ENCODE measurements around the gene PPL.

- TF ChIP-seq CTCF (IDR thresholded peaks at IDR 0.05) (no peak), POLR2A (IDR thresholded peaks at IDR 0.05) (no peak)
Measured at GRCh38 chr16:4913774-4914525, 23.0 kb downstream of the PPL start.

Measured in heart left ventricle (tissue), 13 donors.